ES-I3 (cell line): Measurements from ENCODE around the gene TXNDC16.

Experiments
- H3K36me3 ChIP-seq: 2 replicates; pipeline ENCODE4 v1.6.1; 2013; ENCODE audit warnings: mild to moderate bottlenecking, low read length, control low read depth, moderate library complexity; ENCODE audit not compliant: insufficient read depth
- H3K4me1 ChIP-seq: 2 replicates; pipeline ENCODE4 v1.6.1; 2013; ENCODE audit warnings: mild to moderate bottlenecking, control low read depth, low read length; ENCODE audit not compliant: insufficient read depth
- H3K9ac ChIP-seq: 2 replicates; pipeline ENCODE4 v1.6.1; 2013; ENCODE audit warnings: low read depth, mild to moderate bottlenecking, low read length, moderate library complexity
- H3K9me3 ChIP-seq: 2 replicates; pipeline ENCODE4 v1.6.1; 2013; ENCODE audit warnings: mild to moderate bottlenecking, low read length, moderate library complexity; ENCODE audit not compliant: control insufficient read depth, insufficient read depth

Gene TXNDC16

DNA sequence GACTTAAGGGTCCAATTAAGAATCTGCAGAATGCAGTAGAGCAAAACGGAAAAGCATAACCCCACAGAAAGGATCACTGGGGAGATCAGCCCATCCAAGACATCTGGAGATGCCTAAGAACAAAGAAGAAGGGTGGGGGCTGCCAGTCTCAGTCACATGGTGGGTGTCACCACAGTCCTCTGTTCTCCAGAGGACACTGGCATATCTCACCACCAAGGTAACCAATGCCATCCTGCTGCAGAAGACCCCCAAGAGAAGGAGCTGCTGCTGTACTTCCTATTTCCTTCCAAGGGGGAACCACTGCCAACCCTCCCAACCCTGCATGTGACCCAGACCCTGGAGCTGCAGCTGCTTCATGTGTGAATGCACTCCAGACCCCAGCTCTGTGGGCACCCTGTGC is 147.0 kb downstream of the TXNDC16 start:
- Histone ChIP-seq H3K9ac (no peak overlapping the region), H3K9me3 (no peaks in the 10 kb centered on the region), H3K36me3 (no peaks in the 10 kb centered on the region), H3K4me1 (no peaks in the 10 kb centered on the region)

GRCh38 chr14:52402812-52403526 is 149.3 kb downstream of the TXNDC16 start:
- Histone ChIP-seq H3K9ac (no peak overlapping the region), H3K9me3 (no peaks in the 10 kb centered on the region), H3K4me1 (no peaks in the 10 kb centered on the region), H3K36me3 (no peaks in the 10 kb centered on the region)

DNA sequence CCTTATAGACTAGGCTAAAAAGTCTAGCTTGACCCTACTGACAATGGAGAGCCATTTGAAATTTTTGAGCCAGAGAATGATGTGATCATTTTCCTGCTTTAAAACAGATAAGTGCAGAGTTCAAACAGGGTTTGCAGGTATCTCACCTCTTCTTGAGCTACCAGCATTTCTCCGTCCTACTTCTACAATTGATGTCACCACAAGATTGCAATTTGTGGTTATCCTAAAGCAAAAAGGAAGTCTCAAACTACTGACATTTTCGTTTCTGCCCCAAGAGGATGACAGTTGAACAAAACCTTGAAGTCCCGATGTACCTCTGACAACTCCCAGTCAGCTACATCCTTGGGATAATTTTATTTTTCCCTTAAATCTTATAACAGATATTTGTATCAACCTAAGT is 151.5 kb downstream of the TXNDC16 start:
- H3K9me3 ChIP-seq: no peaks in the 10 kb centered on the region
- H3K9ac ChIP-seq: no peak overlapping the region
- no peaks in the 10 kb centered on the region for H3K4me1 ChIP-seq
- no peaks in the 10 kb centered on the region for H3K36me3 ChIP-seq

GRCh38 chr14:52399921-52400595 is 152.2 kb downstream of the TXNDC16 start:
- Histone ChIP-seq H3K4me1 (no peaks in the 10 kb centered on the region), H3K9ac (no peak overlapping the region), H3K36me3 (no peaks in the 10 kb centered on the region), H3K9me3 (no peaks in the 10 kb centered on the region)

DNA sequence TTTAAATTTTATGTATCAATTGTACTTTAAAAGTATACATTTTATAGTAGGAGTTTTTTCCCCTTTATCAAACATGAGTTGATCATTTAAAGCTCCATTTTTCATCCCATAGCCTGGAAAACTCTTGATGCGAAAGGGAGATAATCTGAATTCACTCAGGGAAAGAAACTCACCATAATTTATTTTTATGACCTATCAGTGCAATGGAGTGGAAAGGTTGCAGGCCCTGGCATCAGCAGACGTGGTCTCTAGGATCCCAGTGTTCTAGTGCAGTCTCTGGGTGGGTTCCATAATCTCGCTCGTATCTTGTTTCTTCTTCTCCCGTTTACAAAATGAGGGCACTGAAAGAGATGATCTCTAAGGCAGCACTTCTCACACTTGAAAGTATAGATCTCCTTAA is 153.2 kb downstream of the TXNDC16 start:
- Histone ChIP-seq H3K9me3 (no peaks in the 10 kb centered on the region), H3K36me3 (no peaks in the 10 kb centered on the region), H3K9ac (no peak overlapping the region), H3K4me1 (no peaks in the 10 kb centered on the region)

DNA sequence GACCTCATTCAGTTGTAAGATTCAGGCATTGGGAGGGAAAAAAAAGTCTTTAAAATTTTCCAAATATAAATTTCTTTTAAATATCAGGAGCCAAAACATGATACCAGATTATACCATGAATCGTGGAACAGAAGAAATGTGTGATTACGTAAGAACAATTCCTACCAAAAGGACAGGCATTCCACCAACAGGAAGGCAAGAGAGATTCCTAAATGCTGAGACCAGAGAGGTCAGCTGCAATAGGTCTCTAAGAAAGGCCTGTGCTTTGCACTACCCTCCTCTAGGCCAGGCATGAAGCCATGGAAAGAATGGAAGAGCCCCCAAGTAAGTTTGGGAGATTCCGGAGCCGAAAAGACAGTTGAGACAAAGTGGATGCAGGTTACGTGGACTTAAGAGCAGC is 154.5 kb downstream of the TXNDC16 start:
- Histone ChIP-seq H3K9ac (no peak overlapping the region), H3K9me3 (no peaks in the 10 kb centered on the region), H3K4me1 (no peaks in the 10 kb centered on the region)

DNA sequence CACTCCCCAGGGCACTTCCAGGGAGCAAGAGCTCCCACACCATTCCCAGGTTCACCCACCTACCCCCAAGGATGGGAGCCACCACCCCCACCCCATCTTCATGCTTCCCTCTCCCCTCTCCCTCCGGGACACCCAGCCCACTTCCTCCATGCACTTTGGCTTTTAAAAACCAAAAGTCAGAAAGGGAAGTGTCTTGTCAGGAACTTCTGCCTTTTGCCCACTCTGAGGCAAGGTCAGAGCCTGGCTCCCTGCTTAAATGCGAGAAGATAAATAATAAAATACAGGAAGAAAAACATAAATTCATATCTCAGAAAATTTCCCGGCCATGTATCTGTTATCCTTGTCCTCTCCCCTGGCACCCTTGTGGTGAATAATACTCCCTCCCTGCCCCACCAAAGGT is 156.6 kb downstream of the TXNDC16 start:
- H3K4me1 ChIP-seq: no peaks in the 10 kb centered on the region
- no peak overlapping the region for H3K9ac ChIP-seq
- H3K36me3 ChIP-seq: no peaks in the 10 kb centered on the region
- H3K9me3 ChIP-seq: no peaks in the 10 kb centered on the region

More for the DNA sequence above, 154.5 kb downstream of the TXNDC16 start:
- H3K36me3 ChIP-seq: no peaks in the 10 kb centered on the region

DNA sequence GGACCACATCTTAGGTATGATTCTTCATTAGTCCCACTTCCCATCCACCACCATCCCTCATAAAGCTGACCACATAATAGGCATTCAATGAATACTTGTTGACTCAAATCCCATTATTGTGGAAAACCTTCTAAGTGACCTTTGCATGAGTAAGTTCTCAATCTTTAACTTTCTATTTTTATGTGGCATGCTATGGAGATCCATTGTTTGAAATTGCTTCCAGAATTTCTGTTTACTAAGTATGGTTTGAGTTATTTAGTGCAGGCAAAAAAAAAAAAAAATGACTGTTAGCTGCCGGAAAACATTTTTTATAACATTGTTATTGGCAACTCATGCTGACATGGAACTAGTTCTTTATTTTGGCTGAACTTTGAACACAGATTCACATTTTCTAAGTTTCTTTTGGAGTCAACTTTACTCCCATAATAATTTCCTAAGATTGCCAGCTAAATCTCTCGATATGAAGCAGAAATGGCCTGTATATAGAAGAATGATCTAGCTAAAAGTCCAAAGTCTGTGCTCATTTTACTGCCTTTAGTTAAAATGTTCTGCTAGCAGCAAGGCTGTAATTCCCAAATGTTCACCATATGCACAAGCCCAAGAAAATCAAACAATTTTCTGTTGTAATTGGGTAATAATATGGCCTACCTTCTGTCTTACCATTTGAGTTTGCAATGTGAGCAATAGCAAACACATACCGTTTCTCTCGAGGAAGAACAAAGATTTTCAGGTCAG is 160.3 kb downstream of the TXNDC16 start:
- H3K9me3 ChIP-seq: no peaks in the 10 kb centered on the region
- no peaks in the 10 kb centered on the region for H3K36me3 ChIP-seq
- no peaks in the 10 kb centered on the region for H3K4me1 ChIP-seq
- H3K9ac ChIP-seq: no peak overlapping the region
